ENCODE measurements around the gene EHD4. TPM values are rescaled to one million over a fixed set of nuclear protein-coding genes. Genes with fewer than 3 reads are reported as not detected.

EHD4 gene
- total RNA-seq, 1 experiment from 2014 or later: 20.8 TPM

DNA sequence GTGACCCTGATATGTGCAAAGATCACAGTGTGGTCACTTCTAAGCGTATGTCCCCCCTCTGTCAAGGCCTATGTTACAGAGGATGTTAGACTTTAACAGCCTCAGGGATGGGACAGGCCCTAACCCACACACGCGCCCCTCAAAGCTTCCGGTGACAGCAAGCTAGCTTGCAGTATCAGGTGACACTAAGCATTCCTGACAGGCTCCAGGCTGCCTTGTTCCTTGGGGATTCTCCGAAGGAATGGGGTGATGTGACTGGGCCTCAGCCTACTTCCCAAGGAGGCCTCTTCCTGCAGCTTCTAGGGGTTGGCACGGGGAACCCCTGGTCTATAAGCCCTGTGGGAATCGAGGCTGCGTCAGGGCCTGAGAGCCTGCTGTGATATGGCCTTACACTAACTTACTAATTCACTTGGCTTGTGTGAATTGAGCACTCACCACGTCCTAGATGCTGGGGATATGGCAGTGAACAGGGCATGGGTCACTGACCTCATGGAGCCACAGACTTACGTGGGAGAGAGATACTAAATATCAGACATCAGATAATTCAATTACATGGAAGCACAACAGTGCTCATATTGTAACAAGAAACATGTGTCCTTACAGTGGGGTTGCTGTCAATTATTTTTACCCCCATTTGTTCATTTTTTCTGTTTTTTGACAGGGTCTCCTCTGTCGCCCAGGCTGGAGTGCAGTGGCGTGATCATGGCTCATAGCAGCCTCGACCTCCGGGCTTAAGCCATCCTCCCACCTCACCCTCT lies 67.1 kb downstream of the EHD4 start:
- DNase-seq: peak; percentile 57 to 59
- Histone ChIP-seq H3K4me3 (no peak overlapping the region), H3K36me3 (peaks cover 42% of the 10 kb centered on the region), H3K4me1 (peaks cover 30% of the 10 kb centered on the region), H3K27me3 (no peaks in the 10 kb centered on the region), H3K27ac (no peak overlapping the region; the same call in 1 of the 2 replicates), H3K9me3 (replicated peaks) (no peaks in the 10 kb centered on the region)

DNA sequence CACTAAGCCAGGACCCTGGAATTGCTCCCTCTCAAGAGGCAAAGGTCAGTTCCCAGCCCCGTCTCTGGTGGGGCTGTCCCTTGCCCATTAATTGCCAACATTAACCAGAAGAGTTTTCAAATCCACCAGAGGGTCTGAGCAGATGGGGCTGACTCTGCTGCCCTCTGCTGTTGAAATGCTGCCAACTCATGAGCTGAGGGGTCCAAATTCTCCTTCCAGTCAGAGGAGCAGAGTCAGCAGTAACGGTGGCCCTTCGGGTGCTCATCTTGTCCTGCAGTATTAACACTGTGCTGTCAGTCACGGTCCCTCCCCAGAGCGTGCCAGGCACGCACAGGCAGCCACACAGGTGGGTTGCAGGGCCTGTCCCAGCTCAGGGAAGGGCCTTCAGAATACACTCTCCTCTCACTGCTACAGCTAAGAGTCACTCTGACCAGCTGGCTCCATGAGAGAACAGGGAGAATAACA lies 67.8 kb downstream of the EHD4 start:
- peak; percentile 67 to 90 for DNase-seq
- Histone ChIP-seq H3K36me3 (peaks cover 42% of the 10 kb centered on the region), H3K27ac (no peak overlapping the region; the same call in 1 of the 2 replicates), H3K4me1 (peaks cover 36% of the 10 kb centered on the region), H3K4me3 (no peak overlapping the region), H3K9me3 (replicated peaks) (no peaks in the 10 kb centered on the region), H3K27me3 (no peaks in the 10 kb centered on the region)

DNA sequence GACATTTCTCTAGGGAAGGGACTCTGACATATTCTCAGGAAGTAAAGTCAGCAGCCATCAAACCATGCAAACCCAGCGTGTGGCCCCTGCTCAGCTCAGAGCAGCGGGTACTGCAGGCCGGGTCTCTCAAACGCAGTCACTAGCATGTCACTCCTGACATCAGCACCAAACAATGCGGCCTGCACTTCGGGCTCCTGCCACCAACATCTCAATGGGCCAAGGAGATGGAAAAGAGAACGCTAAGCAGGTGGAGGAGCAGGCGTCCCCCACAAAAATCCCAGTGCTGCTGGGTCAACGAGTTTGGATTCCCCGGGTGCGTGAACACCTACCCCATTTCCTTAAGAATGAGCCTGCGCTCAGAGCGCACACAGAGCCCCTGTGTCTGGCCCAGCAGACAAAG lies 68.6 kb downstream of the EHD4 start:
- DNase-seq: no peak
- no peak overlapping the region for H3K4me3 ChIP-seq
- no peaks in the 10 kb centered on the region for H3K27me3 ChIP-seq
- H3K9me3 ChIP-seq (replicated peaks): no peaks in the 10 kb centered on the region
- H3K36me3 ChIP-seq: peaks cover 38% of the 10 kb centered on the region
- H3K4me1 ChIP-seq: peaks cover 44% of the 10 kb centered on the region
- H3K27ac ChIP-seq: no peak overlapping the region

DNA sequence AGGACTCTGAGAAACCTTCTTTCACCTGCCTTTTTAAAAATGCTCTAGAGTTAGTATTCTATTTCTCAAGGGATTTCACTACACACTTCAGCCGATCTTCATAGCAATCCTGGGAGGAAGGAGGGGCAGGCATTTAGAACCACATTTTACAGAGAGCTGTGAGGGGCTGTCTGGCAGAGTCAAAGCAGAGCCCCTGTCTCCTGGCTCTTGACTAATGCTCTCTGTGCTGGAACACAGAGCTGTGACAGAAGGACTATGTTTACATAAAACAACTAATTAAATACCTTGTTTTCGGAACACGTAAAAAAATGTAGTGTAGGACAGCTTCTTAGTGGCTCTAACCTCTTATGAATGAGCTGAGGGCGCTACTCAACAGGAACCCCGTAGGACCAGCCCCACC lies 70.9 kb downstream of the EHD4 start:
- peaks cover 45% of the 10 kb centered on the region for H3K4me1 ChIP-seq
- no peaks in the 10 kb centered on the region for H3K27me3 ChIP-seq
- DNase-seq: no peak
- no peak overlapping the region for H3K4me3 ChIP-seq
- peak overlapping the region; percentile 61 for H3K27ac ChIP-seq
- peaks cover 20% of the 10 kb centered on the region for H3K36me3 ChIP-seq
- H3K9me3 ChIP-seq (replicated peaks): no peaks in the 10 kb centered on the region

DNA sequence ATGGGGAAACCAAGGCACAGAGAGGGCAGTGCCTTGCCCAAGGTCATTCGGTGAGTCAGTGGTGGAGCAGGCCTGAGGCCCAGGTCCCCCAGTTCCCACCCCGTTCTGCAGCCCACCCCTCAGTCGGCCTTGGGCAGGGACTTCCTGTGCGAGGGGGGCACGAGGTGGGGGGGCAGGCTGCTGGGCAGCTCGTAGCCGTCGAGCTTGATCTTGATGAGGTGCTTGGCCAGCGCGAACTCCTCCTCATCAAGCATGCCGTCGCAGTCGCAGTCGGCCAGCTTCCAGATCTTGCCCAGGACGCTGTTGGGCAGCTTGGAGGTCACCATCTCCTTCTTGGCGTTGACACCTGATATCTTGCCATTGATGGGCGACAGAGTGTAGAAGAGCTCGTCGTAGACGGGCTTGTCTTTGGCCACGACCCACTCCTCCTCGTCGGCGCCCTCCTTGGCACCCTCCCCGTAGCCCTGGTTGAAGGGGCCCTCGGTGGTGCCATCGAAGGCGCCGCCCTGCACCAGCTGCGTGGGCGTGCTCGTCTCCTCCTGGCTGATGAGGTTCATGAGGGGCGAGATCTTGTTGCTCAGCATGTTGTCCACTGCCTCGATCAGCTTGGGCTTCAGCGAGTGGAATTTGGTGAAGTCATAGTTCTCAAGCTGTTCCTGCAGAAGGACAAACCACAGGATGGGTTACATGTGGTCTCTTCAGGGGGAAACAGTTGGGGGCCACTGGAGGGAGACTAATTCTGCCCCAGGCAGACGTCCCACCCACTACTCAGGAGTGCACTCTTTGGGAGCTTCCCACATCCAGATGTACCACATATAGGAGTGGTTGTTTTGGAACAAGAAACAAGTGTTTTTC lies 71.6 kb downstream of the EHD4 start:
- H3K27ac ChIP-seq: peak overlapping the region; percentile 61
- no peaks in the 10 kb centered on the region for H3K27me3 ChIP-seq
- peaks cover 15% of the 10 kb centered on the region for H3K36me3 ChIP-seq
- H3K4me1 ChIP-seq: peaks cover 45% of the 10 kb centered on the region
- no peak overlapping the region for H3K4me3 ChIP-seq
- no peaks in the 10 kb centered on the region for H3K9me3 ChIP-seq (replicated peaks)
- DNase-seq: peak; percentile 59 to 60

- H3K36me3 ChIP-seq: peaks cover 15% of the 10 kb centered on the region
- peak overlapping the region; percentile 61 for H3K27ac ChIP-seq
- peak; percentile 83 to 88 for DNase-seq
- H3K27me3 ChIP-seq: no peaks in the 10 kb centered on the region
- H3K9me3 ChIP-seq (replicated peaks): no peaks in the 10 kb centered on the region
- H3K4me1 ChIP-seq: peaks cover 47% of the 10 kb centered on the region
- H3K4me3 ChIP-seq: no peak overlapping the region
These were observed 72.4 kb downstream of the EHD4 start for GRCh38 chr15:41899854-41900442.

DNA sequence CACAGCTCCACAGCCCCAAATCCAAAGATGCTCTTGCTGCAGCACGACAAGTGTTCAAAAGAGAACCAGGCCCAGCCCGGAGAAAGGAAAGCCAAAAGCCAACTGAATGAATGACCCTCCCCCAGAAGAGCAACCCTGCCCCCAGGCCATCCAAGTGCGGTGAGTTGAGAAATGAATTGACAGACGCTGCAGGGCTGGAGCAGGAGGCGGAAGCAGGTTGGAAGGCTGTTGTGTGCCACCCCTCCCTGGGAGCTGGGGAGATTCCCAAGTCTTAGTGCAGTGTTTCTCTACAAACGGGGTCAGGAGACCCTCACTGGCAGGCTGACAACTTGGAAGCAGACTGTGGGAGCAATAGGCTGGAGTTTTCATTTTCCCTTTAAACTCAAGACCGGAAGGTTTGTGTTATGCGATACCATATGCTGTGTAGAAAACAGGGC lies 75.0 kb downstream of the EHD4 start:
- Histone ChIP-seq H3K36me3 (peaks cover 15% of the 10 kb centered on the region), H3K9me3 (replicated peaks) (no peaks in the 10 kb centered on the region), H3K4me1 (peaks cover 62% of the 10 kb centered on the region), H3K27ac (no peak overlapping the region), H3K27me3 (no peaks in the 10 kb centered on the region), H3K4me3 (no peak overlapping the region)
- no peak for DNase-seq

DNA sequence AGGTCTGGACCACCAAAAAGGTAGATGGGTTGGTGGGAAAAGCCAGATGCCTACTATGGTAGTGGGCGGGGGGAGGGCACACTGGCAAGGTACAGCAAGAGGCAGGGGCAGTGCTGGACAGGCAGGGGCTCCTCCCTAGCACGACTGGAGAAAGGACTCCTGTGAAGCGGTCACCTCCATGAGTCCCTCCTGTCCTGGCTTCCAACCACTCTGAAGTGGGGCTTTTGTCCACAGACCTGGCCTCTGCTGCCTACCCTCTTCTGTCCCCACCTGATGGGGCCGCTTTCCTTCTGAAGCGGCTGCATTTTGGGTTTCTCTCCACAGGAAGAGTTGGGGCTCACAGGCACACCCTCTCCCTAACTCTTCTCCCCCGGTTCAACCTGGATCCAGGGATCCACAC lies 75.8 kb downstream of the EHD4 start:
- peaks cover 67% of the 10 kb centered on the region for H3K4me1 ChIP-seq
- H3K36me3 ChIP-seq: peaks cover 15% of the 10 kb centered on the region
- H3K27ac ChIP-seq: no peak overlapping the region
- no peaks in the 10 kb centered on the region for H3K27me3 ChIP-seq
- H3K9me3 ChIP-seq (replicated peaks): no peaks in the 10 kb centered on the region
- no peak overlapping the region for H3K4me3 ChIP-seq
- no peak for DNase-seq

DNA sequence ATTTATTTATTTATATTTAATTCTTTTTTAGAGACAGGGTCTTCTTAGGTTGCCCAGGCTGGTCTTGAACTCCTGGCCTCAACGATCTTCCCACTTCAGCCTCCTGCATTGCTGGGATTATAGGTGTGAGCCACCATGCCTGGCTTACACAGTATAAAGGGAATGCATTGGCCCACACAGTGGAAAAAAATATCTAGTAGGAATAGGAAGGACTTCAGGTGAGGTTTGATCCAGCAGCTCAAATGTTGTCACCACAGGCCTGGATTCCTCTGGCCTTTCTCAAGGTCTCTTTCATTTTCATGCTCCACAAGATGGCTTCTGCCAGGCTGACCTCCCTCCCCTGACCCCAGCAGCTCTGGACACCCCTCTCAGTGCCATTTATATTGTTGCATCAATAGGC lies 76.4 kb downstream of the EHD4 start:
- Histone ChIP-seq H3K36me3 (peaks cover 15% of the 10 kb centered on the region), H3K27ac (no peak overlapping the region), H3K9me3 (replicated peaks) (no peaks in the 10 kb centered on the region), H3K4me3 (no peak overlapping the region), H3K4me1 (peaks cover 67% of the 10 kb centered on the region), H3K27me3 (no peaks in the 10 kb centered on the region)
- no peak for DNase-seq

GRCh38 chr15:41895491-41895890 lies 76.9 kb downstream of the EHD4 start:
- Histone ChIP-seq H3K9me3 (replicated peaks) (no peaks in the 10 kb centered on the region), H3K27ac (peak overlapping the region; percentile 64), H3K36me3 (peaks cover 13% of the 10 kb centered on the region), H3K27me3 (no peaks in the 10 kb centered on the region), H3K4me3 (no peak overlapping the region), H3K4me1 (peaks cover 67% of the 10 kb centered on the region)
- DNase-seq: no peak

DNA sequence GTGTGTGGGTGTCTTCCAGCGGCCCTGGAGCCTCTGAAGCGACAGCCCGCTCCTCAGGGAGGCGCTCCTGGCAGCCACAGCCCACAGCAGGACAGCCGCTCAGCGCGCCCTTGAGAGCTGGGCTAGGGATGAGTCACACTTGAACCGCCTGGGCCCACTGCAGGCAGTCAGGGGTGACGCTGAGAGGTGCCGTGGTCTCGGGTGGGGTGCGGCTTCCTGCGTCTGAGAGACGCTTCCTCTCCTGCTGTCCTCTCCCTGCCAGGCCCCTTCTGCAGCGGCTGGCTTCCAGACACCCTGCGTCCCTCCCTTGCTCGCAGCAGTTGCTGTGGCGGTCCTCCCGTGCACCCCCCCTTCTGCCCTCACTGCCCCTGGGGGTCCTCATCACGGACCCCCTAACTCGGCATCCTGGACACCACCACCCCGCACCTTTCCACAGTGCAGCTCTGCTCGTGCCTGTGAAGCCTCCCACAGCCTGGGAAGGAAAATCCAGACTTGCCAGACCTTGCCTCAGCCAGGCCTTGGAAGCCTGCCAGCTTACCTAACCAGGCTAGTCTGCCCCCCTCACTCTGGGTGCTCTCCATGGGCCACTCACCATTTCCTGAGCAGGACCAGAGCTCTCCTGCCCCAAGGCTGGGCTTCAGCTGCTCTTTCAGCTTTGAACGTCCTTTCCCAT lies 77.4 kb downstream of the EHD4 start:
- H3K9me3 ChIP-seq (replicated peaks): no peaks in the 10 kb centered on the region
- DNase-seq: peak; percentile 84 to 86
- no peaks in the 10 kb centered on the region for H3K27me3 ChIP-seq
- peaks cover 10% of the 10 kb centered on the region for H3K36me3 ChIP-seq
- H3K4me1 ChIP-seq: peaks cover 64% of the 10 kb centered on the region
- H3K27ac ChIP-seq: peak overlapping the region; percentile 64
- H3K4me3 ChIP-seq: peak overlapping the region; percentile 42

- peak overlapping the region; percentile 64 for H3K27ac ChIP-seq
- peak overlapping the region; percentile 42 for H3K4me3 ChIP-seq
- H3K9me3 ChIP-seq (replicated peaks): no peaks in the 10 kb centered on the region
- peak in 1 of 2 experiments; percentile 45 for DNase-seq
- no peaks in the 10 kb centered on the region for H3K27me3 ChIP-seq
- H3K36me3 ChIP-seq: peaks cover 10% of the 10 kb centered on the region
- H3K4me1 ChIP-seq: peaks cover 58% of the 10 kb centered on the region
These were observed 78.0 kb downstream of the EHD4 start for GRCh38 chr15:41894251-41894790.

DNA sequence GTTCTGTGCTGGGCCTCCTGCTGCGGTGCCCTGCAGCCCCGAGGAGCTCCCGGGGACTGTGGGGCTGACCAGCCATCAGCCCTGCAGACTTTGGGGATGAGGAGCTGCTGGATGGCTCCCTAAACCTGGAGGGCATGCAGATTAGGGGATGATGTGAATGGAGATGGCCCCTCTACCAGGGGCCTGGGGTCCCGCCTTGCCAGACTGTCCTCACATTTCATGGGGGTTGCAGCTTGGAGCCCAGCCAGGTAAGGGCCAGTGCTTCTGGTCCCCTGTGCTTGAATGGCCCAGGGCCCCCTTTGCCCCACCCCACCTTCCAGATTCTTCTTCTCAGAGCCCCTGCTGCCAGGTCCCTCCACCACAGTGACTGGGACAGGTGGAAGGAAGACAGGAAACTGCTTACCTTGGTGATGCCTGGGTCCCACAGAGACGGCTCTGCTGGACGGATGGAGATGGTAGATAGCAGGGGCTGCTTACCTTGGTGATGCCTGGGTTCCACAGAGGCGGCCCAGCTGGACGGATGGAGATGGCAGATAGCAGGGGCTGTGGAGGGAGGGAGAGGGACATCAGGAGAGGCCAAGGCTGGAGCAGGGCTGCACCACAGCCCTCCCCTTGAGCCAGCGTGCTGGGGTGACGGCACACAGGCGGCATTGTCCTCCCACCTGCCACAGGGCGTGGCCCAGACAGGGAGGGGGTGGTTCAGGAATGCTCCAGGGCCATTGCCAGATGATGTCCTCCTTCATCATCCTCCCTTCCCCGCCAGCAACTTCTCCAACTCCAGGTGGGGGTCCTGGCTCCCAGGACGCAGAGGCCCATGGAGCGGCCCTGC lies 78.7 kb downstream of the EHD4 start, which contains the start of gene SPTBN5:
SPTBN5 (minus strand) TSS at position 632 of the 829 bp plus-strand sequence; CDS start at position 76, 556 bp downstream.
- peak in 1 of 2 experiments; percentile 46 for DNase-seq
- Histone ChIP-seq H3K4me3 (peak within 1 kb of the TSS; percentile 42), H3K36me3 (peaks cover 6% of the 10 kb centered on the region), H3K27me3 (no peaks in the 10 kb centered on the region), H3K27ac (peak within 1 kb of the TSS; percentile 85), H3K4me1 (peaks cover 53% of the 10 kb centered on the region), H3K9me3 (replicated peaks) (no peaks in the 10 kb centered on the region)

Data from SJCRH30 (cell line).